Cardiac muscle cell (in vitro differentiated cells and primary cell): Measurements from ENCODE around the gene PIP5K1C. TPM values are rescaled to one million over a fixed set of nuclear protein-coding genes. Genes with fewer than 3 reads are reported as not detected.

Experiments used
- DNase-seq, 2 donors: peaks; one replicate each; pipeline versions ENCODE4 v3.0.0 to v3.0.0-alpha.2; 2010 to 2017; ENCODE audit warnings: low read depth in 1 of 2, low spot score in 1 of 2
- H3K27ac ChIP-seq: fragments of 200-600 bp; sonication (generic); 2 replicates; pipeline ENCODE4 v1.5.1; 2016
- H3K27me3 ChIP-seq: fragments of 200-600 bp; sonication (generic); 2 replicates; pipeline ENCODE4 v1.6.0; 2016; ENCODE audit warnings: control low read depth
- H3K36me3 ChIP-seq: fragments of 200-600 bp; sonication (generic); 2 replicates; pipeline ENCODE4 v1.5.1; 2016; ENCODE audit warnings: control low read depth
- H3K4me1 ChIP-seq: fragments of 200-600 bp; sonication (generic); 2 replicates; pipeline ENCODE4 v1.8.1; 2017; ENCODE audit warnings: low read depth, mild to moderate bottlenecking, mixed run types
- H3K4me3 ChIP-seq: fragments of 200-600 bp; sonication (generic); 2 replicates; pipeline ENCODE4 v1.5.1; 2016; ENCODE audit warnings: mild to moderate bottlenecking
- H3K9me3 ChIP-seq: fragments of 200-600 bp; sonication (generic); 2 replicates; pipeline ENCODE4 v1.5.1; 2017; ENCODE audit warnings: low read depth, mild to moderate bottlenecking, control low read depth
- polyA plus RNA-seq: library from polyadenylated mRNA; unstranded; fragments of >200 nt; fragmentation: Nextera tagmentation; extraction: Ambion mirVana; gene quantifications from 2 replicates; pipeline ENCODE4 v1.2.1, GENCODE V29; 2016
- total RNA-seq: library from RNA; depleted of rRNA; stranded (reverse); fragments of >200 nt; gene quantifications from 2 replicates; pipeline ENCODE4 v1.2.3, GENCODE V29; 2016
- TF ChIP-seq, protein P1 (sequence below): IDR thresholded peaks from 2 replicates; pipeline ENCODE4 v1.5.1; 2012; ENCODE audit warnings: low read depth, mild to moderate bottlenecking, low read length

Gene PIP5K1C
- total and polyA plus RNA-seq, 2 experiments from 2014 or later = 21.0 to 28.4 TPM

DNA sequence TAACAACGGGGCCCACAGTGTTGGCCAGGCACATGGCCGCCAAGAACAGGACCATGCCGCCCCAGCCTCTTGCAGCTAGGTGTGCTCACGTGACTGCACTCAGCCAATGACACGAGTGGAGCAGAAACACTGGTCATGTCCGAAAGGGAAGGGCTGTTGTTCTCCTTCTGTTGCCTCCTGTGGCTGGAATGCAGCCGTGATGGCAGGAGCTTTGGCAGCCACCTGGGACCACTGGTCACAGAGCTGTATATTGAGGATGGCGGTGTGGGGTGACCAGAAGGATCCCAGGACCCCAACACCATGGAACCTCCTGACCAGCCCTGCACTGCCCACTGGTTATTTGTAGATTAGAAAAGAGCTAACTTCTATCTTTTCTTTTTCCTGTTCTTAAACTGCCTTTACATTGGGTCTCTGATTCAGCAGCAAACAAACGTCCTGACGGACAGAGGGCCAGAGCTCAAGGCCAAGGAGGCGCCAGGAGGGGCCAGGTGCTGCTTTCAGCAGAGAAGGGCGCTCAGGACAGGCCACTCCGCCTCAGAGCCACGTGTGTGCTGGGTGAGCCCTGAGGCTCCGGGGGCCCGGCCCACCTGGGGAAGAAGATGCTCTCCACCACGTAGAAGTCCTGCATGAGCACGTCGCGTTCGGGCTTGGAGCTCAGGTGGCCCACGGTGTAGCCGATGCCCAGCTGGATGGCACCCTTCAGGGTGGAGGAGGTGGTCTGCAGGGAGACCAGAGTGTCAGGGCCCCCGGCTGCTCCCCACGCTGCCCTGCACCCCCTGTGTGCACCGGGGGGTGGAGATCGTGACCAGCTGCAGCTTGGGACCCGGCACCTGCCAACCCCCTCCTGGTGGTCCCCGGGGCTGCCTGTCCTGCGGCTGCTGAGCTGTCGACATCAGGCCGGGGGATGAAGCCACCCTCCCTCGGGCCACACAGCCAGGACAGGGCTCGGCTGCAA, 38.7 kb downstream of the PIP5K1C start:
- Histone ChIP-seq H3K36me3 (peaks cover 5% of the 10 kb centered on the region), H3K9me3 (no peaks in the 10 kb centered on the region), H3K27ac (no peak overlapping the region), H3K27me3 (no peaks in the 10 kb centered on the region), H3K4me1 (no peaks in the 10 kb centered on the region), H3K4me3 (no peak overlapping the region)
- DNase-seq = no peak
- TF ChIP-seq, protein P1, sequence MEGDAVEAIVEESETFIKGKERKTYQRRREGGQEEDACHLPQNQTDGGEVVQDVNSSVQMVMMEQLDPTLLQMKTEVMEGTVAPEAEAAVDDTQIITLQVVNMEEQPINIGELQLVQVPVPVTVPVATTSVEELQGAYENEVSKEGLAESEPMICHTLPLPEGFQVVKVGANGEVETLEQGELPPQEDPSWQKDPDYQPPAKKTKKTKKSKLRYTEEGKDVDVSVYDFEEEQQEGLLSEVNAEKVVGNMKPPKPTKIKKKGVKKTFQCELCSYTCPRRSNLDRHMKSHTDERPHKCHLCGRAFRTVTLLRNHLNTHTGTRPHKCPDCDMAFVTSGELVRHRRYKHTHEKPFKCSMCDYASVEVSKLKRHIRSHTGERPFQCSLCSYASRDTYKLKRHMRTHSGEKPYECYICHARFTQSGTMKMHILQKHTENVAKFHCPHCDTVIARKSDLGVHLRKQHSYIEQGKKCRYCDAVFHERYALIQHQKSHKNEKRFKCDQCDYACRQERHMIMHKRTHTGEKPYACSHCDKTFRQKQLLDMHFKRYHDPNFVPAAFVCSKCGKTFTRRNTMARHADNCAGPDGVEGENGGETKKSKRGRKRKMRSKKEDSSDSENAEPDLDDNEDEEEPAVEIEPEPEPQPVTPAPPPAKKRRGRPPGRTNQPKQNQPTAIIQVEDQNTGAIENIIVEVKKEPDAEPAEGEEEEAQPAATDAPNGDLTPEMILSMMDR = no peak

DNA sequence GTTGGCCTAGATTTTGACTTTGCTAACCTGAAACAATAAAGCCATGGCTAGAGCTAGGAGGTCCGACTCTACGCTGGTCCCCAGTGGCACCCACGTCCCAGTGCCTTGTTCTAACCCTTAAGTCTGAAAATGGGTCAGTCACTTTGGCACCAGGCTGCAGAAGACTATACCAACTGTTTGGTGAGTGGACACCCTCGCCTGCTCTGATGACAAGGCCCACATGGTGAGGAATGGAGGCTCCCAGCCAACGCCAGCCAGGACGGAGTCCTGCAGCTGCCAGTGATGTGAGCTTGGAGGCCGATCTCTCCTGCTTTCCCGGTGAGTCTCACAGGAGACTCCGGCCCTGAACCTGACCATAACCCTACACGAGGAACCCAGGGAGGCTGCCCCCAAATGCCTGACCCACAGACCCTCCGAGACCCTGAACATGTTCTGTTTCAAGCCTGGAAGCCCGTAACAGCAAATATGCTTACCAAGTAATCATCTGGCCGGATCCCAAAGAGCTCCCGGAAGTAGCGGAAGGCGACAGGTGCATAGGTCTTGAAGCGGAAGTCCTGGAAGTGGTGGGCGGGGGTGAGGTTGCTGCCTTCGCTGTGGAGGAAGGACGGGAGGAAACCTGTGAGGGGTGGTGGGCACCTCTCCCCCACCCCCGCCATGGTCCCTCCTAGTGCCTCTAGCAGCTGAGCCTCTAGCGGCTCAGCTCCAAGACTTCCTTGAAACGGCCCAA, 39.6 kb downstream of the PIP5K1C start:
- H3K4me3 ChIP-seq = no peak overlapping the region
- H3K4me1 ChIP-seq = no peaks in the 10 kb centered on the region
- no peak for DNase-seq
- no peak overlapping the region for H3K27ac ChIP-seq
- no peaks in the 10 kb centered on the region for H3K9me3 ChIP-seq
- TF ChIP-seq, protein P1 = no peak
- peaks cover 5% of the 10 kb centered on the region for H3K36me3 ChIP-seq
- no peaks in the 10 kb centered on the region for H3K27me3 ChIP-seq

DNA sequence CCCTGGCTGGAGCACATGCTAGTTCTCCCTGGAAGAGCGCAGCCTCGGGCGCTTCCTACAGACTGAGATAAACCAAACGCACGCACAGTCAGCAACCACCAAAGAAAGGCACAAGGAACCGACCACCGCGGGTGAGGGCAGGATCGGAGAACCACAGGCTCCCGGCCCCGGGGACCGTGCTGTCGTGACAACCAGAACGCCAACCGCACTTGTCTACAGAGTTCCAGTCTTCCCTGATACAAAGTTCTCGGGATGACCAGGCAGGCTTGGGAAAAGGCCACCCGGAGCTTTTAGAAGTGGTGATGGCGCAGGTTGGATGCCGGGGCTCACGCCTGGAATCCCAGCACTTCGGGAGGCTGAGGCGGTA, 40.5 kb downstream of the PIP5K1C start:
- H3K27ac ChIP-seq = no peak overlapping the region
- TF ChIP-seq, protein P1 = no peak
- H3K36me3 ChIP-seq = peaks cover 5% of the 10 kb centered on the region
- no peaks in the 10 kb centered on the region for H3K9me3 ChIP-seq
- no peaks in the 10 kb centered on the region for H3K27me3 ChIP-seq
- no peak for DNase-seq
- H3K4me1 ChIP-seq = no peaks in the 10 kb centered on the region
- H3K4me3 ChIP-seq = no peak overlapping the region

DNA sequence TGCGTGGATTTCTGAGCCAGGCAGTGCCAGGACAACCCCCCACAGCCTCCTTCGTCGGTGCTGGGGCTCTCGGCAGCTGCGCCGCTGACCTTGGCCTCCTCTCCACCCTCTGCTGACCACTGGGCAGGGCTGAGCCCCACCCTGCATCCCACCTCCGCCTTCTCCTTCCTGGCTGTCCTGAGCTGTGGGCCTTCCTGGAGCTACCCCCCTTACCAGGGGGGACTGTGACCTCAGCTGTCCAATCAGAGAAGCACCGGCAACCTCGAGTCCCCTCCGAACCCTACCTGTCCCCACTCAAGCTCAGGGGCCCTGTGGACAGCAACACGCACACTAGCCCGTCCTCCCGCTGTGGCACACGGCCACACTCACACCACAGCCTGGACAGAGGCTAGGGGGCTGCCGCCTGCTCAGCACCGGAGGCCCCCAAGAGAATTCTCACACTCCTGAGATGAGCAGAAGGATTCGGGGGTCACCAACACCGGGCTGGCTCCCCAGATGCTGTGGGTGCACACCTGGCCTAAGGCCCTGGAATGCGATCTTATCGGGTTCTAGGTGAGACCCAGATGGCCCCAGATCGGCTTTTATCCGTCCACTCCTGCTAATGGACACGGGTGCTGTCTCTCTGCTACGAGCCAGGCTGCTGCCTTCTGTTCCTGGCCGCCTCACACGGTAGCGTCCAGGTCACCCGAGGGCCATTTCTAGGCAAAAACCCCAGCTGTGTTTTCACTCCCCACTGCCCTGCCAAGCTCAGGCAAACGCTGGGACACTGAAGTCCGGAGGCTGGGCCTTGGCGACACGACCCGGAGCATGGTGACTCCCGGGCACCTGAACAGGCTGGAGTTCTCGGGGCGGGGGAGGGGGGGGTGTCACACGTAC, 41.2 kb downstream of the PIP5K1C start:
- H3K9me3 ChIP-seq = no peaks in the 10 kb centered on the region
- TF ChIP-seq, protein P1 = no peak
- no peak for DNase-seq
- H3K4me3 ChIP-seq = no peak overlapping the region
- H3K4me1 ChIP-seq = no peaks in the 10 kb centered on the region
- H3K27me3 ChIP-seq = no peaks in the 10 kb centered on the region
- H3K27ac ChIP-seq = no peak overlapping the region
- H3K36me3 ChIP-seq = peaks cover 5% of the 10 kb centered on the region
